Stimulated activated CD4-positive, alpha-beta T cell treated with anti-CD3 and anti-CD28 coated beads, Interleukin-4, amount 100 ng/mL, for 48 hours (primary cell): Measurements from ENCODE around the gene DNAH10.
"Not testable (repeated sequence)": the region's sequence is repeated elsewhere in the genome, so short reads cannot be mapped to it uniquely, and the experiment has no call there.

Experiments used
- DNase-seq, 2 donors: peaks; one replicate each; pipeline ENCODE4 v3.0.0-alpha.2; 2020; ENCODE audit warnings: low read depth in 2 of 2

The DNAH10 gene

DNA sequence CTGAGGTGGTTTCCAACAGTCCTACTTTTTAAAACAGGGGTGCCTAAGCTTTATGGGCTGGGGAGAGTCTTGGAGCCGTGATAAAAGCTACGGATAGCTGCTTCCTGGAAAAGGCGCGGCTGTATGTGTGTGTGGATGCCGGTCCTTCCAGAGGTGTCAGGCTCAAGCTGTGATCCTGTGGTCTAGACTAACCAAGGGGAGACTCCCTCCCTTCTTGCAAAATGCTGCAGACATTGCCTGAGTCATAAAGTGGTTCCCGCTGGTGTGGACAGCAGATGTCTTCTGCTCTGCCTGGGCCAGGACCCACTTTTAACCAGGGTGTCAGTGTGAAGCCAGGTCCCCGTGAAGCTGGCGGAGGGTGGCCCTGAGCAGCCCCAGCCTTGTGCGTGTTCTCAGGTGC lies 172.7 kb downstream of the DNAH10 start:
- no peak for DNase-seq

DNA sequence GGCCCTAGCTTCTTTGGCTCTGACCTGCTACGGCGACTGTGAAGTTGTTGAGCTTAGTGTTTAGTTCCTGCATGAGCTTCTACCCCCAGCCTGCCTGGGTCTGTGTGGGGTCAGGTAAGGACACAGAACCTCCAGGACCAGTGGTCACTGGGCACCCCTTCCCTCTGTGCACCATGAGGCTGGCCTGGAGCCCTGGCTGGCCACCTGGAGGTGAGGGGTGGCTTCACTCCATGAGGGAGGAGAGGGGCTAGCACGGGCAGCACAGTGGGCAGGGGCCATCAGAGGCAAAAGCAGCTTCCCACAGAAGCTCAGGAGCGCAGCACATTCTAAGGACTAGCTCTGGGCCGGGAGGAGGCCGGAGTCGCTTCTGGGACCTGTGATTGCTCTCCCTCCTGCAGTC lies 173.9 kb downstream of the DNAH10 start:
- no peak for DNase-seq

DNA sequence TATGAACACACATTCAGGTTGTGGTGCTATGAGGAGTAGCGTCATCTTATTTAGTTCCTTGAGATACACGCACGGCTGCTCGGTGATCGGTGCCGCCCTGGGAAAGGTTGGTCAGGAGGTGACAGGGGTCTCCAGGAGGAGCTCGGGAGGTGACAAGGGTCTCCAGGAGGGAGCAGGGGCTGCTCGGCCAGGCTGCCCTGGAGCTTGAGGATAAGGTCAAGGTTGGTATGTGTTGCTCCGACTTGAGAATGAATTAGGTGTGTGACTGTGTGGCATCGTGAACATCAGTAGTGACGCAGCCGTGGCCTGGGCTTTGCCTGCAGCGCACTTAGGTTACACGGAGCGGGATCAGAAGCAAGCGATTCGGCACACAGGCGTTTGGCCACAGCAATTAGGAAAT lies 174.4 kb downstream of the DNAH10 start:
- no peak for DNase-seq

DNA sequence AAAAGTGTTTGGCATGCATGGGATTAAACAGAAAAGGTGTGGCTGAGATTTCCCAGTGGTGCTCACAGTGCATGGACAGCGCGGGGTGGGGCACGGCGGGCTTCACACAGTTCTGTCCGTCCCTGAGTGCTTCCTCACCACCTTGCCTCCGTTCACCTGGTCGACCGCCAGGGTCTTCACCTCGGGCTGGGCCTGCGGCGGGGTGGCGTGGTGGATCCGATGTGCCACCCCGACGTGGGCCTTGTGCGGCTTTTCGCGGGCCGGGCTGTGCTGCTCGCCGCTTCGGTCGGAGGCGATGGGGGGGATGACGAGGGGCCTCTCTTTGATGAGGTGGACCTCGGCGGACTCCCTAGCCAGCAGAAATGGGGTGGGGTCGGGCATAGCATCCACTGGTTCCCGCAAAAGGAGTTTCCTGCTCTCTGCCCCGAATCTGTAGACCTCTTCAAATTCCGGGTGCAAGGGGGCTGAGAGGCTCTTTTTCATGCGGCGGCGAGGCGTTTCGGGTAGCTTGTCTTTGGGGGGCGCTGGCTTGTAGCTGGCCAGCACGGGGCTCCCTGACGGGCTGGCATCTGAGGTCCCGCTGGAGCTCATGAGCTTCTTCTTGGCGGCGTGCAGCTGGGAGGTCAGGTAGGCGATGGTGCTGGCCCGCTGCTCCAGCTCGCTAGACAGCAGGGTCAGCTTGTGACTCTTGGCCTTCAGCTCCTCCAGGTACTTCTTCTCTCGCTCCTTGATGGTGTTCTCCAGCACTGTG lies 175.0 kb downstream of the DNAH10 start:
- DNase-seq = no peak

DNA sequence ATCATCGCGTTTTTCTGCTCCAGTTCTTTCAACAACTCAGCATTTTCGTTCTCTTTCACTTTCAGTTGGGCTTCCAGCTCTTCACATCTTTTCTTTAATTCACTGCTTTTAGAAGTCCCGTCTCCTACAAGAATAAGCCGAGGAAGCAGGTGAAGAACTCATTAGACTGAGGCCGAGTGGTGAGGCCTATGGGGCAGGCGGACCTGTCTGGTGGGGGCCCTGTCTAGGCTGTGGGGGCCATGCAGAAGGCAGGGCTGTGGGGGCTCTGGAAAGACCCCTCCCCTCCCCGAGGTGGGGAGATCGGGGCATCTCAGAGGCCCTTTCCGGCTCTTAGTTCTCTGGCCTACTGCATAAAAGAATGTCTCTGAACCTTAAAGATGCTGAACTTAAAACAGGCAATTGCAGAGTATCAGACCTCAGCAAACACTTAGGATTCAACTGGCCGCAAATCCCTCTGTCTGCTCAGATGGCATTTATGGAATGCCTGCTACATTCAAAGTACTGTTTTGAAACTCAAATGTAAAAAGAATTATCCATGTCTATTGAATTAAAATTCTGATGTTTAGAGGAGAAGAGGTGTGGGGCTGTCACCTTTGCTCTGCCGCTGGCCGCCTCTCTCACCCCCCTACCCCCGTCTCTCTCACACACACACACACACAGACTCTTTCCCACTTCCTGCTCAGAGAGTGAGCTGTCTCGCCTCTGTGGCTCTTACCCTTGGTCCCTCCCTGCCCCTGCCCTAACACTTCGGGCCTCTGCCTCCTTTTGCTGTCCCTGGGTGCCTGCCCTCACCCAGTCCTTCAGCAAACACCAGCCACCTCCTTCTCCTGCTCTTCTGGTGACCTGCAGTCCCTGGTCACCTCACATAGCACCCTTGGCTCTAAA lies 175.8 kb downstream of the DNAH10 start:
- DNase-seq = no peak

DNA sequence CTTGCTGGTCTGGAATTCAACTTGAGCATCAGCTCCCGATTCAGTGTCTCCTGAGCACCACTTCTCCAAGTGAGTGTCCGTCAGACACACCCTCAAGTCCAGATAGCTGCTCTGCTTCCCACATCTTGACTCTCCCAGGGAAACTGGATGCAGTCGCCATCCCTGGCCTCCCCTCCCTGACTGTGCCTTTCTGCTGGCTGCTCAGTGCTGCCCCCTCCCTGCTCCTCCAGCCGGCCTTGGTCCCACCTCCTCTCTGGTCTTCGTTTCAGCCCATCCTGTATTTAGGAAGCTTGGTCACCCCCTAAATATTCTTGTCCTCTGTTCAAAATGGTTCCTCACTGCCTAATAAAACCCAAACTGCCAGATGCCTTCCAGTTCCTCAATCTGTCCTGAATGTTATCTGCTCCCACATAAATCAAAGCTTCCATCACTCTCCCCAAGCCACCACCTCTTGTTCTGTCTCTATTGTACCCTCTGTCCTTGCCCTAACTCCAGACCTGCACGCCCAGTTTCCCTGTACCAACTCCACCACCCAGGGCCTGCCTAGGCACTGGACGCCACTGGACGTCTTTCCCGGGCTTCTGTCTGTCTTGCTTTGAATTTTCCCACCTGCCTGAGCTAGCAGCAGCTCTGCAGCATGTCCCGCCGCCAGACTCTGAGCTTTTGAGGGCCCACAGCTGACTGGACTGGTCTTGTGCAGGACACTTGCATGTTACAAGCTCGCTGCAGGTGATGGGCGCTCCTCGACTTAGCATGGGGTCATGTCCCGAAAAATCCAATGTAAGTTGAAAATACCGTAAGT lies 176.8 kb downstream of the DNAH10 start:
- no peak for DNase-seq

DNA sequence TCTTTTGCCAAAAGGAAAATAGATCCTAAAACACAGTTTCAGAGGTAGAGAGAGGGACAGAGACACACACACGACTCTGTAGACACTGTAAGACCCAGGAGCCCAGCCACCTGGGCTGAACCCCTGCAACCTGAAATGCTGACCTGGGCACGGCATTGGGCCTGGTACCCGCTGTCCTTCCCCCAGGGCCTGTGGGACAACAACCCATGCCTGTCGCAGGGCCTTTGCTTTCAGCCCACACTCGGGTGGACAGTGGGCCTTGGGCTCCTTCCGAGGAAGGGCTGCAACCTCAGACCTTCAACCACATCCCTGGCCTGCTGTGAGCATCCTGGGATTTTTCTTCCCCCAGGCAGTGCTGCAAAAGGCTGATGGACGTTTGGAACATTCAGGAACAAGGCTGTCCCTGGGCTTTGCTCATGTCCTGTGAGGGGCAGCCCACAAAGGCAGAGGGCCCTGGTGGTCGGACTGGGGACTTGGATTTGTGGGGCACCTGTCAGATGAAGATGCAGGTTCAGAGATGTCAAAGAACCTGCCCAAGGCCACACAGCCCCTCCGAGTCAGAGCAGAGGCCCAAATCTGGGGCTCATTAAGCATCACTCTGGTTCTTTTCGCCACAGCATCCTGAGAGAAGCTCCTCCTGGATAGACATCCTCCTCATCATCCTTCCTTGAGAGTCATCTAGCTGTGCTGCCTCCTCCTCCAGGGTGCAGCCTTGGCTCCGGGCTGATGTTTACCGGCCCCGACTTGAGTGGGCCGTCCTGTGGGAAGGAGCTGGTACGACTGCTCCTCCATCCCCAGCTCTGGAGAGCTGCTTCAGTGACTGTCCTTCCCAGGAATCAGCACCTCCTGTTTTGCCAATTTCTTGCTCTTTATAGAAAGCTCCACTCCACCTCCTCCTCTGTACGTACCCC lies 177.9 kb downstream of the DNAH10 start:
- no peak for DNase-seq

DNA sequence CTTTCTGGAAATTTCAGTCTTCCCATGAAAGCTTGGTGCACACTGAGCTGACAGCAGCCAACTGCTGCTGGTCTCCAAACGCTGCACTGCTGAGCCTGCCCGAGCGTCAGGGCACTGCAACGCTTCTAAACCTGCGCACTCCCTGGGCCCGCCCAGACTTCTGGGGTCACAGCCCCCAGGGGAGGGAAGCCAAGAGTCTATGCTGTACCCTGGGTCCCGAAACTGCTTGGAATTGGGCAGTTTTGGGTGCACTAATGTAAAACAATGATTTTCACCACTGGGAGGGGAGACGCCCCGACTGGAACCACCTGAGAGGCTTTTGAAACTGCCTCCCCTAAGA lies 178.5 kb downstream of the DNAH10 start:
- DNase-seq = no peak

DNA sequence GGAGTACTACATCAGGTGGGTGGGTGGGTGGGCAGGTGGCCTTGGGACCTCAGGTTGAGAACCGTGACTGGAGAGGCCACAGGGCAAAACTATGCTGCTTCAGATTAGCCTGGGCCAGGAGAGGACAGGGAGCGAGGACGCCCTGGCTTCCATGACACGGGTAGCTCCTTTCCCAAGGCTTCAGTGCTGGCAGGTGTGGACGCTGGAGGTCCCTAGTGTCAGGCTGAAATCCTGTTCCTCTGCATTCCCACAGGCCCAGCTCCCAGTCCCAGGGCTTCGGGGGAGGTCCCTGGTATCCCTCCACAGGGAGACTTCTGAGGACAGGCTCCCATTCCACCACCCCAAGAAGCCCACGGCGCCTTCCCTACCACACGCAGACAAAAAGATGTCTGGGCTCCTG lies 178.9 kb downstream of the DNAH10 start:
- no peak for DNase-seq

DNA sequence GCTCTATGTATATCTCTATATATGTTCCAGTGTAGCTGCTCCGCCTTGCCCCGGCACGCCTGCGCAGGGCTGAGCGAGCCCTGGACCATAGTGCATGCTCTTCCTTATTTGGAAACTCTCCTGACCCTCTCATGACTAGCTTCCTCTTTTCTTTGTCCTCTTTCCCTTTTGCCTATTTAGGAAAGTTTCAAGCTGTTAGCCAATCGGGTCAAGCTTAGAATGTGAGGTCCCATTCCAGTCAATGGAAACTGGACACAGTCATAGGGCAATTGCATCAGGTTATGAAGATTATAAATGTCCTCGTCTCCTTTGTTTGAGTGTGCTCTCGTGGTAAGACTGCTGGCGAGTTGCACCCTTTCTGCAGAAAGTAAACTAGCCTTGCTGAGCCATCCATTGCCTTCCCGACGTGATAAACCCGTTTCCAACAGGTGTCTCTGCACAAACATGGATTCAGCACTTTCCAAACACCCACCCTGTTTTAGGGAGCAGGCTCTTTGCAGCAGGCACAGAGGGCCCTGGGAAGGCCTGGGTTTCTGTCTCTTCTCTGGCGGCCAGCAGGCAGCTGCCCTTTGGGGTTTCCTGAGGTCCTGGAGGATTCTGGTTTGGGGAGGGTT lies 179.6 kb downstream of the DNAH10 start:
- no peak for DNase-seq

DNA sequence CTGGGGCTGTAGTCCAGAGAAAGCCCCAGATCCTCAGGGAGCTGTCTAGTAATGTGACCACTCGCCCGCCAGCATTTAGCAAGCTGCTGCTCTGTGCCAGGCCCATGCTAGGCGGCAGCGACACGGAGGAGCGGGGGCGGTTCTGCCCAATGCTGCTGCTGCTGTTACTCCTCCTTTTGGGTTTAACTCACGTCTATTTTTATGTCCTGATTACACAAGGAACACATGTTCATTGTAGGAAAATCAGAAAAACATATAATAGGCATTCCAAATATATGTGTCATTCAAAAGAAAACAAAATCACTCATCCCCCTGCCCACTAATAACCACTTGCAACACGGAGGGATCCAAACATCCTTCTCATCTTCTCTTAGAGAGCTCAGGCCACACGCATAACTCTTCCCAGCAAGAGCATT lies 180.1 kb downstream of the DNAH10 start:
- DNase-seq = no peak

DNA sequence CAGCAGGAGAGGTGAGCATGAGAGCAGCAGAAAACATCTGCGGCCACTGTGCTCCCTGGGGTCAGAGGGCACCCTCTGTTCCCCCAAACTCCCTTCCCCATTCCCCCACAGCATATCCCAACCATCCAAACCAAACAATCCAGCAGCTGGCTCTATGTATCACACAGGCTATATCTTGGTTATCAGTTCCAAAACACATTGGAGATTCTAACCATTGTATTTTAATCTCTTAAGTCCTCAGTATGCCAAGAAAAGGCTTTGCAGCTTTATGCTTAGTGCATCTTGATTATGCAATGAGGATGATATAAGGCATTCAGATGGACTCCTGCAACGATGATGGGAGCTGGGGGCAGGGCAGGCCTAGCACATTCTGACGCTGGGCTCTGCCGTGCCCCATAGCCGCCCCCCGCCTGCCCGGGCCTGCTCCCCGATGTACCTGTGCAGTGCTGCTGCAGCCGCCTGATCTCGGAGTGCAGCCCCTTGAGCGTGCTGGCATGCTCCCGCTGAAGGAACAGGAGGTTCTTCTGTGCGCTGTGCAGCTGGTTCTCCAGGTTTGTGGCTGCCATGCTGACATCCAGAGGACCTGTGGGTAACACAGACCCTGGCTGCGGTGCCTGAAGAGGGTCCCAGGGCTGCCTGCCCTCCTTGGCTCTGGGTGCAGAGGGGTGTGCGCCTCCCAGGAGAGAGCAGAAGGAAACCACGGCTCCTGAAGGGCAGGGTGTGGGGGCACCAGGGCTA lies 181.0 kb downstream of the DNAH10 start:
- no peak for DNase-seq

DNA sequence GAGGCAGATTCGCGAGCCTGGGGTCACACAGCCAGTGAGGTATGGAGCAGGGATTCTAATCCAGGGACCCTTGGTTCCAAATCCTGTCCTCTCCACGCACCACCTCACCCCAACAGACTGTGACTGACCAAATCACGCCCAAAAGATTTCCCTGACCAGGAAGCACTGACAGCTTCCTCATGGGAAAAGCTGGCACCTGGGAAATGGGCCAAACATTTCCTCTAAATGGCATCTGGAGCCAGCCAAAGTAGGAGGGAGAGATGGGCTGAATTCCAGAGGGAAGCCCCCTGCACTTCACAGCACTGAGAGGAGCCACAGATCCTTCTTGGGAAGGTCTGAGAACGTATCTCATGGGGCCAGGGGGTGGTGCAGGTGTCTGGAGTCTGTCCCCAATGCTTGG lies 181.7 kb downstream of the DNAH10 start:
- no peak for DNase-seq

DNA sequence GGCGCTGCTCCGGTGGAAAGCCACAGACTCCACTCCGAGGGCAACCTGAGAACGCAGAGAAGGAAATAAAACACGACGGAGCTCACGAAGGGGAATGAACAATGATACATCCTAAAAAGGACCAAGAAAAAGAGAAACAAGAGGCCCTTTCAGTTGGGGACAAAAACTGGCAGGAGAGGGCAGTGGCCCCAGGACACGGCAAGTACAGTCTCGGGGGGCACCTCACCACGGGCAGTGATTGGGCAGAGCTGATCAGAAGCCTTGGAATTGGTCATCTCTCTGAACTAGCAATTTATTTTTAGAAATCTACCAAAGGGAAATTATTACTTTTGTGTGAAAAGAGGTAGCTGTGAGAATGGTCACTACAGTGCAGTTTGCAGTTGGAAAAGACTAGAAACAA lies 182.6 kb downstream of the DNAH10 start:
- no peak for DNase-seq

DNA sequence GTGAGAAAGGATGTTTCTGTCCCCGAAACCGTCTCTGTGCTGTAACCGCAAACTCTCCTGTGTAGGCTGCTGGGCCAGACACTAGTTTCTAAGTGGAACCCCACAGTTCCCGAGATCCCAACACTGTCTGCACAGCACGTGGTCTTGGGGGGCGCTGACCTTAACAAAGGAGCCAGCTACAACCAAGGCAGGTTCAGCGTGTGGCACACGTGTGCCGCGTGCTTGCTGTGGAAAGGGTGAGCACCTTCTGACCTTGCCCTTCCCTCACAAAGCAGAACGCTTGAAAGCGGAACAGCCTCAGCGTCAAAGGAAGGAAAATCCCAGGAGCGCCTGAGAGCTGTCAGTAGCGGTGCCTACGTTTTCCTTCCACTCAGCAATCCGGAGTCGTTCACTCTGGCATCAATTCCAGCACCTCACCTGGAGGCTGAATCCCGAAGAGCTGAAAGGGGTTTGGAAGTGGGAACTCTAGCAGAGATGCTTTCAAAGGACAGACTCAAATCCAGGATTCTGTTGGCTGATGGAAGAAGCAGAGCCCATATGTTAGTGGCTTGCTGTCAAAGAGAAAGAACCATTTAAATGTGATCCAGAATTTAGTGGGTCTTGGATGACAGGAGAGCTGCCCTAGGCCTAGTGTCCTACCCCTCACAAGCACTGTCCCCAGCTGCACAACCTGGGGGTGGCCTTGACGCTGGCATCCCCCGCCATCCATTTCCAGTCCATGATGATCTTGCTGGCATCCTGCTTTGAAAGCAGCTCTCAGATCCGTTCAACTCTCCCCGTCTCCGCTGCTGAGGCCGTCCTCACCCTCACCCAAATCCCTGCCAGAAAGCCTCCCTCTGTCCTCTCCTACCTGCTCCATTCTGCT lies 183.4 kb downstream of the DNAH10 start:
- DNase-seq = no peak

DNA sequence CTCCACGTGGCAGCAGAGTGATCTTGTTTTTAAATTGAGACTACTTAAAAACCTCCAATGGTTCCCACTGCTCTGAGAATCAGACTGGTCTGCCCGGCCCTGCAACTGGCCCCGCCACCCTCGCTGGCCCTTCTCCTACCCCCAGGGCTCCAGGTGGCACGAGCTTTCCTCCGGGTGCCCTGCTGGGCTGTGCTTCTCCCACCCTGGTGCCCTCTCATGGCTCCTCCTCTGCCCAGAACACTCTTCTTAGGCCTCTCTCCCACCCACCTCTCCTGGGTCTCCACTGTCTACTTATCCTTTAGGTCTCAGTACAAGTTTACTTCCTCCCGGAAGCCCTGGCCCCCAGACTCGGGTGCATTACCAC lies 184.0 kb downstream of the DNAH10 start:
- no peak for DNase-seq

DNA sequence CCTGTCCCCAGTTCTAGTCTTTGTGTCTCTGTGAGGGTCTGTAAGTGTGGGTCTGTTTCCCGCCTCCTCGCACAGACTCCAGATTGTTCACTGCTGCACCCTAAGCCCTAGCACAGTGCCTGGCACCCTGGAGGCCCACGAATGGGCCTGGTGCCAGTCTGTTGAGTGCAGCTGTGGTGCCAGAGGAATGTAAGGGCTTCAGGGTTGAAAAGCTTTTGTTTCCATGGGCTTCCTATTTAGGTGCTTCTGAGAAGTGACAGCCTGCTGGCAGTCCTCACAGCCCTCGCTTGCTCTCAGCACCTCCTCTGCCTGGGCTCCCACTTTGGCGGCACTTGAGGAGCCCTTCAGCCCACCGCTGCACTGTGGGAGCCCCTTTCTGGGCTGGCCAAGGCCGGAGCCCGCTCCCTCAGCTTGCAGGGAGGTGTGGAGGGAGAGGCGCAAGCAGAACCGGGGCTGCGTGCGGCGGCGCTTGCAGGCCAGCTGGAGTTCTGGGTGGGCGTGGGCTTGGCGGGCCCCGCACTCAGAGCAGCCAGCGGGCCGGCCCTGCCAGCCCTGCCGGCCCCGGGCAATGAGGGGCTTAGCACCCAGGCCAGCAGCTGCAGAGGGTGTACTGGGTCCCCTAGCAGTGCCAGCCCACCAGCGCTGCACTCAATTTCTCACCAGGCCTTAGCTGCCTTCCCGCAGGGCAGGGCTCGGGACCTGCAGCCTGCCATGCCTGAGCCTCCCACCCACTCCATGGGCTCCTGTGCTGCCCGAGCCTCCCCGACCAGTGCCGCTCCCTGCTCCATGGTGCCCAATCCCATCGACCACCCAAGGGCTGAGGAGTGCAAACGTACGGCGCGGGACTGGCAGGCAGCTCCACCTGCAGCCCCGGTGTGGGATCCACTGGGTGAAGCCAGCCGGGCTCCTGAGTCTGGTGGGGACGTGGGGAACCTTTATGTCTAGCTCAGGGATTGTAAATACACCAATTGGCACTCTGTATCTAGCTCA lies 184.7 kb downstream of the DNAH10 start:
- not testable (repeated sequence) for DNase-seq

DNA sequence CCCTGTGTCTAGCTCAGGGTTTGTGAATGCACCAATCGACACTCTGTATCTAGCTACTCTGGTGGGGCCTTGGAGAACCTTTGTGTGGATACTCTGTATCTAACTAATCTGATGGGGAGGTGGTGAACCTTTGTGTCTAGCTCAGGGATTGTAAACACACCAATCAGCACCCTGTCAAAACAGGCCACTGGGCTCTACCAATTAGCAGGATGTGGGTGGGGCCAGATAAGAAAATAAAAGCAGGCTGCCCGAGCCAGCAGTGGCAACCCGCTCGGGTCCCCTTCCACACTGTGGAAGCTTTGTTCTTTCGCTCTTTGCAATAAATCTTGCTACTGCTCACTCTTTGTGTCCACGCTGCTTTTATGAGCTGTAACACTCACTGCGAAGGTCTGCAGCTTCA lies 185.4 kb downstream of the DNAH10 start:
- DNase-seq = not testable (repeated sequence)
